B cell (primary cell): Measurements from ENCODE around the gene KRTDAP. TPM values are rescaled to one million over a fixed set of nuclear protein-coding genes. Genes with fewer than 3 reads are reported as not detected.

Experiments
- ATAC-seq: fragments of 200-7000 bp; cut with Tn5 transposase; one replicate; pipeline ENCODE4 v1.10.0; 2021; ENCODE audit warnings: low read depth, mild to moderate bottlenecking, moderate number of reproducible peaks, moderate library complexity
- CTCF ChIA-PET: fragments of 350-600 bp; sonication (Branson Sonifier 250); formaldehyde crosslinking; loops from one replicate; lab custom pipeline; 2021; ENCODE audit warnings: antibody characterized with exemption, inconsistent platforms; lab: Charles Lee
- POLR2A ChIA-PET: fragments of 350-600 bp; sonication (Branson Sonifier 250); formaldehyde crosslinking; loops from one replicate; lab custom pipeline; 2021; ENCODE audit warnings: antibody characterized with exemption; lab: Charles Lee
- DNase-seq: peaks from one replicate; pipeline ENCODE4 v3.0.0; 2013
- H2AFZ ChIP-seq: 2 replicates; pipeline ENCODE4 v1.6.1; 2012; ENCODE audit warnings: mild to moderate bottlenecking, low read depth, low read length; ENCODE audit not compliant: insufficient read depth, poor library complexity, severe bottlenecking
- H3K27ac ChIP-seq, 2 donors: 1 replicate in 1 of 2; 2 replicates in 1 of 2; pipeline ENCODE4 v1.5.1; 2012 to 2013; ENCODE audit warnings: low read length in 2 of 2, mild to moderate bottlenecking in 2 of 2, moderate library complexity in 1 of 2
- H3K27me3 ChIP-seq, 4 experiments: fragments of 200-600 bp in 1 of 4; sonication (generic) in 1 of 4; replicated peaks in 1 of 4; 1 replicate in 2 of 4; 2 replicates in 2 of 4; pipeline versions ENCODE4 v1.6.1 to v1.7.0; 2013 to 2016; ENCODE audit warnings: low read length in 3 of 4, mild to moderate bottlenecking in 2 of 4, mixed read lengths in 1 of 4, moderate library complexity in 1 of 4; ENCODE audit not compliant: insufficient read depth in 4 of 4, control insufficient read depth in 3 of 4; ENCODE audit errors: control extremely low read depth in 1 of 4
- H3K36me3 ChIP-seq, 2 experiments: replicated peaks in 1 of 2; 1 replicate in 1 of 2; 2 replicates in 1 of 2; pipeline versions ENCODE4 v1.6.1 to v1.7.1; 2013; ENCODE audit warnings: low read length in 1 of 2; ENCODE audit not compliant: insufficient read depth in 2 of 2, control insufficient read depth in 1 of 2; ENCODE audit errors: control extremely low read depth in 1 of 2, extremely low read depth in 1 of 2
- H3K4me1 ChIP-seq, 2 donors: fragments of 200-600 bp in 1 of 2; sonication (generic) in 1 of 2; 1 replicate in 1 of 2; 2 replicates in 1 of 2; pipeline versions ENCODE4 v1.5.1 to v1.6.1; 2013 to 2017; ENCODE audit warnings: low read length in 2 of 2; ENCODE audit not compliant: control insufficient read depth in 2 of 2, insufficient read depth in 2 of 2
- H3K4me2 ChIP-seq: replicated peaks from 2 replicates; pipeline ENCODE3; 2012; ENCODE audit warnings: mild to moderate bottlenecking, low read depth, low read length; ENCODE audit not compliant: poor library complexity, severe bottlenecking
- H3K4me3 ChIP-seq, 5 experiments: fragments of 200-600 bp in 1 of 5; sonication (generic) in 1 of 5; 1 replicate in 3 of 5; 2 replicates in 2 of 5; pipeline versions ENCODE4 v1.5.1 to v1.7.0; 2011 to 2016; ENCODE audit warnings: low read length in 4 of 5, mild to moderate bottlenecking in 4 of 5, low read depth in 2 of 5, control low read depth in 1 of 5, moderate library complexity in 1 of 5; ENCODE audit not compliant: insufficient read depth in 1 of 5; ENCODE audit errors: control extremely low read depth in 1 of 5, extremely low read depth in 1 of 5
- H3K79me2 ChIP-seq: fragments of 200-600 bp; sonication (generic); one replicate; pipeline ENCODE4 v1.6.0; 2016; ENCODE audit warnings: low read length; ENCODE audit not compliant: control insufficient read depth, insufficient read depth
- H3K9ac ChIP-seq: fragments of 200-600 bp; sonication (generic); 2 replicates; pipeline ENCODE4 v1.6.1; 2017; ENCODE audit warnings: mild to moderate bottlenecking, low read length, moderate library complexity
- H3K9me3 ChIP-seq, 3 donors: one replicate each; pipeline versions ENCODE4 v1.6.1 to v1.7.1; 2013; ENCODE audit warnings: low read length in 2 of 3; ENCODE audit not compliant: control insufficient read depth in 2 of 3, insufficient read depth in 1 of 3; ENCODE audit errors: control extremely low read depth in 1 of 3
- H4K20me1 ChIP-seq: 2 replicates; pipeline ENCODE4 v1.6.0; 2012; ENCODE audit warnings: mild to moderate bottlenecking, low read length; ENCODE audit not compliant: insufficient read depth, control insufficient read depth, poor library complexity, severe bottlenecking
- H3K27ac Mint-ChIP-seq: one replicate; pipeline ENCODE4 v1.8.0; 2021; ENCODE audit warnings: mixed read lengths
- H3K27me3 Mint-ChIP-seq: one replicate; pipeline ENCODE4 v1.8.0; 2021; ENCODE audit warnings: mixed read lengths
- H3K4me1 Mint-ChIP-seq: one replicate; pipeline ENCODE4 v1.8.0; 2021; ENCODE audit warnings: mixed read lengths
- H3K4me3 Mint-ChIP-seq: one replicate; pipeline ENCODE4 v1.8.0; 2021; ENCODE audit warnings: mixed read lengths
- H3K9me3 Mint-ChIP-seq: one replicate; pipeline ENCODE4 v1.8.0; 2022; ENCODE audit warnings: mixed read lengths; ENCODE audit not compliant: insufficient read depth
- CTCF ChIP-seq: fragments of 200-600 bp; IDR thresholded peaks from one replicate; pipeline ENCODE4 v1.8.0; 2022; ENCODE audit warnings: antibody characterized with exemption, mild to moderate bottlenecking
- EZH2 ChIP-seq: IDR thresholded peaks from 2 replicates; pipeline ENCODE4 v1.6.1; 2012; ENCODE audit warnings: borderline replicate concordance, low read depth, mild to moderate bottlenecking, moderate library complexity, low read length; ENCODE audit not compliant: insufficient read depth, poor library complexity, severe bottlenecking
- WGBS: methylation state at CpG from one replicate; pipeline ENCODE4 v1.1.5; 2013; ENCODE audit warnings: missing lambda C conversion rate; ENCODE audit not compliant: insufficient coverage; 5-methylcytosine and 5-hydroxymethylcytosine counted together
- intact Hi-C: fragments of 100-400 bp; cut with micrococcal nuclease; formaldehyde crosslinking; loops from one replicate; pipeline ENCODE4 v1.10.0; 2022
- polyA plus RNA-seq: library from polyadenylated mRNA; depleted of rRNA; stranded (reverse); fragments of >200 nt; gene quantifications from 2 replicates; pipeline ENCODE4 v1.2.3, GENCODE V29; 2012
- total RNA-seq, 2 donors: library from RNA; stranded (reverse); fragments of 120-200 nt in 1 of 2; gene quantifications; 1 replicate in 1 of 2; 2 replicates in 1 of 2; pipeline versions ENCODE4 v1.2.3 to v1.2.4, GENCODE V29; 2013 to 2022

The KRTDAP gene
- total and polyA plus RNA-seq, 2 donors (not counting 1 experiment from before 2014, with no cell fraction given) = not detected

- Mint-ChIP-seq H3K4me3 (no peak overlapping the region), H3K27ac (no peak overlapping the region), H3K4me1 (no peaks in the 10 kb centered on the region), H3K27me3 (peaks cover 34% of the 10 kb centered on the region), H3K9me3 (no peaks in the 10 kb centered on the region)
- no peaks in the 10 kb centered on the region for H4K20me1 ChIP-seq
- no peak overlapping the region for H3K4me3 ChIP-seq
- H2AFZ ChIP-seq = no peak overlapping the region
- intact Hi-C loops = no loop called here
- WGBS = 83% methylated on average over 14 of the region's 16 CpGs
- no peaks in the 10 kb centered on the region for H3K79me2 ChIP-seq
- H3K4me1 ChIP-seq = no peaks in the 10 kb centered on the region
- no peak overlapping the region for H3K9ac ChIP-seq
- DNase-seq (no peak), ATAC-seq (no peak)
- H3K4me2 ChIP-seq = no peak overlapping the region
- H3K27ac ChIP-seq = no peak overlapping the region
- POLR2A ChIA-PET = no interaction called here
- H3K36me3 ChIP-seq = no peaks in the 10 kb centered on the region
- H3K27me3 ChIP-seq = peaks cover 0 to 5% (median 2%) of the 10 kb centered on the region in 4 experiments
- H3K9me3 ChIP-seq = no peaks in the 10 kb centered on the region
- TF ChIP-seq CTCF (no peak), EZH2 (no peak)
- CTCF ChIA-PET = interaction anchor here (1.7 kb wide), 1 partner anchor 11 kb away, joined by 11 read pairs; no protein-coding TSS in a partner anchor
These were observed 31.0 kb upstream of the KRTDAP start for GRCh38 chr19:35521124-35521743.

- Mint-ChIP-seq H3K27ac (no peak overlapping the region), H3K27me3 (peaks cover 31% of the 10 kb centered on the region), H3K9me3 (no peaks in the 10 kb centered on the region), H3K4me1 (no peaks in the 10 kb centered on the region), H3K4me3 (no peak overlapping the region)
- Histone ChIP-seq H3K36me3 (no peaks in the 10 kb centered on the region), H3K4me2 (no peak overlapping the region), H3K4me1 (no peaks in the 10 kb centered on the region), H3K9me3 (no peaks in the 10 kb centered on the region), H2AFZ (no peak overlapping the region), H3K27me3 (peaks cover 0 to 5% (median under 1%) of the 10 kb centered on the region in 4 experiments), H4K20me1 (no peaks in the 10 kb centered on the region), H3K4me3 (no peak overlapping the region), H3K27ac (no peak overlapping the region), H3K9ac (no peak overlapping the region), H3K79me2 (no peaks in the 10 kb centered on the region)
- DNase-seq (no peak), ATAC-seq (no peak)
- POLR2A ChIA-PET = no interaction called here
- TF ChIP-seq CTCF (no peak), EZH2 (no peak)
- intact Hi-C loops = no loop called here
- CTCF ChIA-PET = no interaction called here
- 75% methylated on average over 6 of the region's 7 CpGs for WGBS
These were observed 29.0 kb upstream of the KRTDAP start for GRCh38 chr19:35519291-35519690.
